Activated gamma-delta T cell treated with anti-CD3 and anti-CD28 coated beads, Interleukin-2, amount 50 U/mL, for 16 hours (primary cell): ENCODE data around the gene ANKRD55.
"Not testable (repeated sequence)": the region's sequence is repeated elsewhere in the genome, so short reads cannot be mapped to it uniquely, and the experiment has no call there.

Experiments used
- DNase-seq: peaks from one replicate; pipeline ENCODE4 v3.0.0-alpha.2; 2020; ENCODE audit warnings: low read depth

ANKRD55 gene

DNA sequence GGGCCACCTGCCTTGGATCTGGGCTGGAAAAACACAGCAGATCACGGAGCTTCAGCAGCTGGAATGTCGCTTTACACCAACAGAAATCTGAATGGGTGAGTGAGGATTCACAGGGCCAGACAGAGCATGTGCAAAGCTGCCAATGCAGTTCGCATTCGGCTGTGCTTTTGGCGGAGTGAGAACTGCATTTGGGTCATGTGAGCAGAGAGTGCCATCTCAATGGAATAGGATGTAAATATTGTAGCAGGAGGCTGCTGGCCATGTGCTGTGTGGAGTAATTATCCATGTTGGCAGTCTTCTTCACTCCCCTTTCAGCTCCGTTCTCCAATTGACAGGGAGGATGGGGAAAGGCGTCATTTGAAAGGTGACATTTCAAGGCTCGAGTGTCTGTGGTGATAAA, at the start of gene ANKRD55:
ANKRD55 (minus strand) TSS at position 101 of the 400 bp plus-strand sequence. CDS start 417 bp downstream, outside the sequence.
- no peak for DNase-seq

DNA sequence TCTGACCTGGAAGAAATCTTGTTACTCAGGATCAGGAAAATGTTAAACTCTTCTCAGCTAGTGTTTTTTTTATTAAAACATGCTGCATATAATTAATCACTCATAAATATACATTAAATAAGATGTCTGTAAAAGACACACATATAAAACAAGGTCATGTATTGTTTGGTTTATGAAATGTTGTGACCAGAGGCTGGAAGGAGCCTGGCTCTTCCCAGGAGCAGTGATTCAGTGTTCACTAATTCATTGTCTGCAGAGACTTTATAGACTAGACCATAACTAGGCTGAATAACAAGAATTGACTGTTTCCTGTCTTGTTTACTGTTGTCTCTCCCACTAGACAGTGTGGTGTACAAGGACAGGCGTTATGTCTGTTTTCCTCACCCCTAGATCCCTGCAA, 49.1 kb upstream of the ANKRD55 start:
- no peak for DNase-seq

DNA sequence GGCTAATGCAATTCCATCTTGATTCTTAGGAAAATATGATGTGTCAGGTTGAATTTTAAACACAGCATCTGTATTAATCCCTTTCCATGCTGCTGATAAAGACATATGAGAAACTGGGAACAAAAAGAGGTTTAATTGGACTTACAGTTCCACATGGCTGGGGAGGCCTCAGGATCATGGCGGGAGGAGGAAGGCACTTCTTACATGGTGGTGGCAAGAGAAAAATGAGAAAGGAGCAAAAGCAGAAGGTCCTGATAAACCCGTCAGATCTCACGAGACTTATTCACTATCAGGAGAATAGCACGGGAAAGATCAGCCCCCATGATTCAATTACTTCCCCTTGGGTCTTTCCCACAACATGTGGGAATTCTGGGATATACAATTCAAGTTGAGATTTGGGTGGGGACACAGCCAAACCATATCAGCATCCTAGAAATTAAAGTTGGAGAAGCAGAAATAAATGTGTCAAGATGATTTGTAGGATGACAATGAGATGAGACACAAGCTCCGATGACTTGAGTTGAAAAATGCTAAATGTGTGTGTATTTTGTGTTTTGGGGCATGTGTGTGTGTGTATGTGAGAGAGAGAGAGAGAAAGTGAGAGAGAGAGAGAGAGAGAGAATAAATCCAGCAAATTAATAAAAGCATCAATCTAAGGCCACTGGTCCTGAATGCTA, 48.5 kb upstream of the ANKRD55 start:
- no peak for DNase-seq

DNA sequence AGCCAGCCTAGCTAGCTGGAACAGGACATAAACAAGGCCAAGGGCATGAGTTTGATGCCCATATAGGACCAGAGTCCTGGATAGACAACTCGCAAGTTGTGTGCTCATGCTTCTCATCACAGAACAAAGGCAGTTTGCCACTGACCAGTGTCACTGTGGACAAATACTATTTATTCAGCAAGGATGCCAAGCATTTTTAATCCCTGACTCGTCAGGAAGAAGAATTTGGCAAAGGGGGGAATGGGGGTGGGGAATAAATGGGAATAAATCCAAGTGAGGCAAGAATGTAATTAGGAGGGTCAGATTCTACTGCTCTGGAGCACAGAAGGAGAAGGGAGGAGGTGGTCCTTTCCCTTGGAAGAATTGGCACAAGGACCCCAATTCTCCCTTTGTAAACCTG, 46.8 kb upstream of the ANKRD55 start:
- no peak for DNase-seq

DNA sequence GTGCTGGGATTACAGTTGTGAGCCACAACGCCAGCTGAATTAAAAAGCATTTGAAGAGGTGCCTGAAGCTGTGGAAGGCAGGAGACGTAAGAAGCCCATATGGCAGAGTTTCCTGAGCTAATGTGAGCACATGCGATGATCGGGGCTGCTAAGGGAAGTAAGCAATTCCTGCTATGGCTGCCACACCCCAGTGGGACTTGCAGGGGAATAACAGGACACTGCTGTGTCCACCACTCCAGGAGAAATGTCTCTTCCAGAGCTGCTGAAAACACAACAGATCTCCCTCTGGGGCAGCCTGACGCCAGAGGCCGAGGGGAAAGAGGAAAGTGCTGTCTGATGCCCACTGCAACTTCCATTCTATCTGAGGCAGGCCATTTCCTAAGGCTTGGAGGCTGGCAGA, 46.2 kb upstream of the ANKRD55 start:
- no peak for DNase-seq

DNA sequence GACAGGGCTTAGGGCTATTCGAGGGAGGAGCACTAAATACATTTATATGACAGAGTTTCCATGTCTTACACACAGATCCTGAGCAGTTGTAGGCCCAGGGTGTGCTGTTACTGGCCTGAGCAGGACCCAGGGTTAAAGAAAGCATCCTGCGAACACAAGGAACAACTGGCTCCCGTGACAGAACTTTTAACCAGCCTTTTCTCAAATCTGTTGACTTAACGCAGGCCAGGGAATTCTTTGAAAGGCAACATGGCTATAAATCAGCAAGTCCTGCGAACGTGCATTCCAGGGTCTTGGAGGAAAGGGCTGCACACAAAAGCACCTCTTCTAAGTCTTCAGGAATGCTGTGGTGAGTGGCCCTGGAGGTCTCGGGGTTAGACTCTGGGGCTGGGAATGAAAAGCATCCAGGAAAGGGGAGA, 45.2 kb upstream of the ANKRD55 start:
- no peak for DNase-seq

GRCh38 chr5:56277573-56277972, 44.4 kb upstream of the ANKRD55 start:
- DNase-seq: no peak

DNA sequence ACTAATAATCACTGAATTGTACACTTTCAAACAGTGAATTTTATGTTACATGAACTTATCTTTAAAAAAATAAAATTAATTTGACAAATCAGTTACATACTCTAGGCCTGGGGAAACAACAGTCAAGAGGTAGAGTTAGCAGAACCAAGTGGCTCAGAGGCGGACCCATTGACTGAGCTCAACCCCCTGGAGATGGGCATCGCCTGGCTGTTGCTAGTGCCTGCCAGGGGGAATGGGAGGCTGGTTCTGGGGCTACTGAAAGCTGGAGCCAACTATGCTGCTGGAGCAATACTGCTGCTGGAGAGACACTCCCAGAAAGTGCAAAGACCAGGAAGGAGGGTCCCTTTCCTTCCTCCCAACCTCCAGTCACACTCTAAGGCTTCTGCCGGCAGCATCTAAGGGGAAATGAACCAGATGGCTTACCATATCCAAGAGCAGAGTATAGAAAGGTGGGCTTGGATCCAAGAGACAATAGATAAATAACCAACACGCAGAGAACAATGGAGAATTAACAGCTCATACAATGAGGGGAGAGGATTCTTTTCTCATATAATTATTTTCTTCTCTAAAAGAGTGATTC, 40.3 kb upstream of the ANKRD55 start:
- no peak for DNase-seq

- no peak for DNase-seq
These were observed 39.6 kb upstream of the ANKRD55 start for GRCh38 chr5:56272765-56273164.

DNA sequence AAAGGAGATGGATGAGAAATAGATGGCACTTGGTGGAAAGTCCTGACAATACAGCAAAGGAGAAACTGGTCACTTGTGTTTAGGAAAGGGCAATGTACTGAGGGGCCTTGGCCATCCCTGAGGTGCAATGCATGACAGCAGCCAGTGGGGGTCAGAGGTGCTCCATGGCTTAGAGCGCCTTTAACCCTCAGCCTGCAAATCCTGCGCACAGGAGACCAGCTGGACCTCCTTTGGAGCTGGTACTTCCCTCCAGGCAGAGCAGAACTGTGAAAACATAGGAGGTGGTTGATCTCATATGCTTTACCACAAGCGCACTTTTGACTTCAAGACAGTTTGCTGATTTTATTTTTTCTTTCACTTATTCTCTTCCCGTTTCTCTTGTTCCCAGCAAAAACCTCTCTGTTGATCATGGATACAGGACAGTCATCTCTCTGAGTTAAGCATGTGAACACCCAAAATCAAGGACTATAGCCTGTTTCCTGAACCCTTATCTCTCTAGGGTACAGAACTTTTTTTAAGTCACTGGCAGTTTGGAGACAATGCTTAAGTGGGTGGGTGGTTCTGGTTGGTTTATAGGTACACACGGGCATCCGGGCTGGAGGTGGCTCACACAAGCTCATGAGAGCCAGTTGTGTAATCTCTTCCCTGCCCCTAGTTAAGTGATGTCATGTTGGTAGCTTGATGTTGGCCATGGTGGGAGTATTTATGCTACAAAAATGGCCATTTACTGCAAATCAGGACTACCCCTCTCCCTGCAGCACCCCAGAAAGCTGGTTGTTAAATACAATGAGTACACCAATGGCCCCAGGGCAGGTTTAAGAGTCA, 37.6 kb upstream of the ANKRD55 start:
- DNase-seq: peak; percentile 64

GRCh38 chr5:56270058-56270457, 36.9 kb upstream of the ANKRD55 start:
- DNase-seq: no peak

DNA sequence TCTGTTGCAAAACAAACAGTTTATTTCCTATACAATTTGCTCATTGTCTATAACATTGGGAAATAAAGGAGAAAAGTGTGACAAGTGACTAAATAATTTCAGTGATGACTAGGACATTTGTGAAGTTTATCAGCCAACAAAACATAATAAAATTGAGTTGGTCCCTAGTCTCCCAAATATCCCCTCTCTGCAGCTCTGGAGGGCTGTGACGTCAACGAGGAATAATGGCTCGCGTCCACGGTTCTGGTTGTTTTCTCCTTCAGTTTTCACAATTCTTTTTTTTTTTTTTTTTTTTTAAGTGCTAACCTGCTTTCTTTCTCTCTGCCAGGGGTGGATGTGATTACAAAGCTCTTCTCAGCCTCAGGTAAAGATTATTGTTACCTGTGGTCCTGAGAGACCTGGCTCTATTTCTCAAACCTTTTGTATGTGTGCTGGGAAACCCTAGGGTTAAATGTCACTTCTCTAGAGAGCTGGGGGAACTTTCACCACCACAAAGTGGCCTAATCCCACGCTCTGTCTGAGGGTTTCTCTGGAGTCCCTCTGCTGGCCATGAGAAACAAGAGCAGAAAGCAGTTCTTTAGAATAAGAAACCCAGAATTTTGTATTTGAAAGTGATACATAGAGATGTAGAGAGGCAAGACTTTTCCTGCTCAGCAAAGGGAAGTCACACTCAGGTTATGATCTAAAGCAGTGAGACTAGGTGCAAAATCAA, 36.2 kb upstream of the ANKRD55 start:
- DNase-seq: no peak

DNA sequence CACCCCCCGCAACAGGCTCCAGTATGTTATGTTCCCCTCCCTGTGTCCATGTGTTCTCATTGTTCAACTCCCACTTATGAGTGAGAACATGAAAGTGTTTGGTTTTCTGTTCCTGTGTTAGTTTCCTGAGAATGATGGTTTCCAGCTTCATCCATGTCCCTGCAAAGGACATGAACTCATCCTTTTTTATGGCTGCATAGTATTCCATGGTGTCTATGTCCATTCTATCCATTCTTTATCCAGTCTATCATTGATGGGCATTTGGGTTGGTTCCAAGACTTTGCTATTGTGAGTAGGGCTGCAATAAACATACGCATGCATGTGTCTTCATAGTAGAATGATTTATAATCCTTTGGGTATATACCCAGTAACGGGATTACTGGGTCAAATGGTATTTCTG, 35.6 kb upstream of the ANKRD55 start:
- DNase-seq: not testable (repeated sequence)

- DNase-seq: no peak
These were observed 34.7 kb upstream of the ANKRD55 start for GRCh38 chr5:56267856-56268255.

GRCh38 chr5:56264417-56265025, 31.4 kb upstream of the ANKRD55 start:
- no peak for DNase-seq

- no peak for DNase-seq
These were observed 29.1 kb upstream of the ANKRD55 start for GRCh38 chr5:56262279-56262678.

DNA sequence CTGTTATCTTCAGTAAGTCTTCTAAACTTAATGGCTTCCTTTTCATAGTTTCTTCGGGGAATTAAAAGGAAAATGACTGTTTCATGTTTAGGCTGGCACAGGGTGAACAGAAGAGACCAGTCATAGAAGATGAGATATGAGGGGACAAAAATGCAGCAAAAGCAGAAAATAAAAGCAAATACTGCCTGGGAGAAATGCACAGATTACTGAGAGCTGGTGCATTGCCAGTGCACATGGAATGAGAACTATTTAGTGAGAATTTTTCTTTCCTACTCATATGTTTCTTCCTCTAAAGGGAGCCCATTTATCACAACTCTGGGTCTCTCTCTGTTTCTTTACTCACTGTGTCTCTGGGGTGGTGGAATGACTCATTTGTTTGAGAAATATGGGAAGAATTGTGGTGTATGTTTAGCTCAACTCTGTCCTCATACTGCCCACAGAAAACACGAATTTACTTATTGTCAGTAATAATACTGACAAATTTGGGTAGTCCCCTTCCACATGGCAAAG, 25.9 kb upstream of the ANKRD55 start:
- DNase-seq: no peak

- DNase-seq: not testable (repeated sequence)
These were observed 24.8 kb upstream of the ANKRD55 start for GRCh38 chr5:56257763-56258529.

DNA sequence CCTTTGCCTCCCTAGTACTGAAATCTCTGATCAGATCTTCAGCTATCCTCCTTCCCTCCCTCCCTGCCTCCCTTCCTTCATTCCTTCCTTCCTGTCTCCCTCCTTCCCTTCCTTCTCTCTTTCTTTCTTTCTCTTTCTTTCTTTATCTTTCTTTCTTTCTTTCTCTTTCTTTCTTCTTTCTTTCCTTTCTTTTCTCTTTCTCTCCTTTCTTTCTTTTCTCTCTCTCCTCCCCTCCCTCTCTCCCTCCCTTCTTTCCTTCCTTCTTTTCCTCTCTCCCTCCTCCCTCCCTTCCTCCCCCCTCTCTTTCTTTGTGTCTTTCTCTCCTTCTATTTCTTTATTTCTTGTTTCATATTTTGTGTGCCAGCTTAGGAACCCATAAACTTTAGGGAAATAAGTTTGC, 23.9 kb upstream of the ANKRD55 start:
- DNase-seq: no peak

DNA sequence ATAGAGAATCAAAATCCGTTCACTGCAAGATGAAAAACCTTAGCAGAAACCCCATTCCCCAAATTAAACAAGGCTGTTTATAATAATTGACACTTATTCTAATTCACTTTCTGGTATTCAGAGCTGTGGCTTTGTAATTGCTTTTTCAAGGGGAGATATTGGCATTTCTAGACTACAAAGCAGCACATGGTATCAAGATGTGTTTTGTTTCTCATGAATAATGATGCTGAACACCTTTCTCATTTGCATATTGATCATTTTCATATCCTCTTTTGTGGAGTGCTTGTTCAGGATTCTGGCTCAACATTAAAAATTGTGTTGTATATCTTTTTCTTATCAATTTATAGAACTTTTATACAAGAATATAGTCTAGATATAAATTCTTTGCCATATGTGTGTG, 22.4 kb upstream of the ANKRD55 start:
- no peak for DNase-seq

DNA sequence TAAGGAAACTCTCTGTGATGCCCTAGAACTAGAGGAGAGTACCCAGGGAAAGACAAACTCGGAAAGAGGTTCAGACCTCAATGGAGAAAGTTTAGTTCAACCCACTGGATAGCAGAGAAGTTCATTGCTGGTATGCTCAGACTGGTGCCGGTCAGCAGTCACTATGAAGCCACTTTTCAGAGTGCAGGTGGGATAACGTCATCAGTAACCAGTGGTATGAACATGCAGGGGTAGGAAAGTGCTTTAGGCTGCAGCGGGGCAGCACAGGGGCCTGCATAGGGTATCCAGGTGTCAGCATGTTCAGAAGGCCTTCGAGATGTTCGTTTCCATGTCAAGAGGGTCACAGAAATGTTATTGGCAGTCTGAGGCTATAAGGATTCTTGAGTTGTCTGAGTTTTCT, 20.8 kb upstream of the ANKRD55 start:
- no peak for DNase-seq
